Right lung (tissue), 5 donors: ENCODE data around the gene ATOX1. TPM values are rescaled to one million over a fixed set of nuclear protein-coding genes. Genes with fewer than 3 reads are reported as not detected.
"Not testable (repeated sequence)": the region's sequence is repeated elsewhere in the genome, so short reads cannot be mapped to it uniquely, and the experiment has no call there.

ENCODE experiments used
- DNase-seq, 2 donors: peaks; one replicate each; pipeline ENCODE4 v3.0.0-alpha.2; 2013
- polyA plus RNA-seq, 5 donors: library from polyadenylated mRNA; unstranded; fragments of 120-200 nt; gene quantifications; one replicate each; pipeline versions ENCODE4 v1.2.1 to v1.2.3, GENCODE V29; 2013; ENCODE audit warnings: inconsistent platforms in 1 of 5, low replicate concordance in 1 of 5; ENCODE audit not compliant: insufficient read length in 5 of 5, insufficient read depth in 1 of 5

The ATOX1 gene
- polyA plus RNA-seq, 5 donors: 61.5 to 75.1 (median 63.0) TPM

GRCh38 chr5:151738125-151738848, 20.1 kb downstream of the ATOX1 start:
- DNase-seq: no peak

- DNase-seq: no peak
Observed at GRCh38 chr5:151737431-151737830, 21.0 kb downstream of the ATOX1 start.

- no peak for DNase-seq
Observed at GRCh38 chr5:151735646-151736045, 22.8 kb downstream of the ATOX1 start.

DNA sequence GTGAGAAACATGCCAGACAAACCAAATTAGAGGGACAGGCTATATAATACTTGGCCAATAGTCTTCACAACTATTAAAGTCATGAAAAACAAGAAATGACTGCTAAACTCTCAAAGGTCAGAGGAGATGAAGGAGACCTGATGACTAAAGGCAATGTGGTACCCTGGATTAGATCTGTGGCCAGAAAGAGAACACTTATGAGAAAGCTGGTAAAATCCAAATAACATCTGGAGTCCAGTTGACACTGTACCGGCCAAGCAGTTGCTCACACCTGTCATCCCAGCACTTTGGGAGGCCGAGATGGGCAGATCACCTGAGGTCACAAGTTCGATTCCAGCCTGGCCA, 24.4 kb downstream of the ATOX1 start:
- DNase-seq: no peak

- DNase-seq: no peak
Observed at GRCh38 chr5:151733358-151734063, 24.9 kb downstream of the ATOX1 start.

DNA sequence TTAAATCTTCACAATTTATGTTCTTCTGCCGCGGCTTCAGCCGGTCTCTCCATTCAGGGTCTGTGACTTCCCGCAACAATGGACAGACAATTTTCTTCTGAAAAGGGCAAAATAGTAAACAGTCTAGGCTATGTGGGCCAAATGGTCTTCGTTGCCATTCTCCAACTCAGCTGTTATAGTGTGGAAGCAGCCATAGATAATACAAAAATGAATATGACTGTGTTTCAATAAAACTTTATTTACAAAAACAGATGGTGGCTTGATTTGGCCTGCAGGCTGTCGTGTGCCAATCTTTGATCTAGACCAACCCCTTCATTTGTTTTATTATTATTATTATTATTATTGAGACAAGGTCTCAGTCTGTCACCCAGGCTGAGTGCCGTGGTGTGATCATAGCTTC, 28.1 kb downstream of the ATOX1 start:
- no peak for DNase-seq

DNA sequence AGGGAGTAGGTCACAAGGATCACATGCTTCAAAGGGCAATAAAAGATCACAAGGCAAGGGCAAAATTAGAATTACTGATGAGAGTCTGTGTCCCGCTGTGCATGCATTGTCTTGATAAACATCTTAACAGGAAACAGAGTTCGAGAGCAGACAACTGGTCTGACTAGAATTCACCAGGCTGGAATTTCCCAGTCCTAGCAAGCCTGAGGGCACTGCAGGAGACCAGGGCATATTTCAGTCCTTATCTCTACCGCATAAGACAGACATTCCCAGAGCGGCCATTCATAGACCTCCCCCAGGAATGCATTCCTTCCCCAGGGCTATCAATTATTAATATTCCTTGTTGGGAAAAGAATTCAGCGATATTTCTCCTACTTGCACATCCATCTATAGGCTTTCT, 28.8 kb downstream of the ATOX1 start:
- not testable (repeated sequence) for DNase-seq

GRCh38 chr5:151724360-151724759, 34.1 kb downstream of the ATOX1 start:
- no peak for DNase-seq

- no peak for DNase-seq
Observed at GRCh38 chr5:151722546-151722945, 35.9 kb downstream of the ATOX1 start.

GRCh38 chr5:151721812-151722391, 36.5 kb downstream of the ATOX1 start:
- no peak for DNase-seq

DNA sequence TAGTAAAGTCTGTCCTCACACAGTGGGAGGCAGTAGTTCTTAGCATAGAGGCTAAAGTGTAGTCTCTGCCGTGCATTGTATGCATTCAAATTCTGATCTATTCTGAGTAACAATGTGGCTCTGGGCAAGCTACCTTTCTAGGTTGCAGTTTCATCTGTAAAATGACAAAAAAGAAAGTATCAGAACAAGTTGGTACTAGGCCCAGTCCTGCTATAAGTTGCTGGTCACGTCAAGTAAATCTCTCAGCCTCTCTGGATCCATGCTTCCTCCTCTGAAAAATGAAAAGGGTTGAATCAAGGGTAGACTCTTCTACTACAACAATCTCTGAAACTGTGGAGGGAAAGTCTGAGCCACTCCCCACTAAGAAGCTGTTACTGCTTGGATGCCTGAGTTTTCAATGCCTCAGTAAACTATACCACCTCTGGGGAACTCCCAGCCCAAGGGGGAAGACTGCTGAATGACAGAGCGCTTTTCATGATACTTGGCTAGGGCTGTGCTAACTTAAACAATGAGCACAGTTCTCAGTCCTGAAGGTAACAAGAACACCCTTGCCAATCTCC, 37.3 kb downstream of the ATOX1 start:
- DNase-seq: no peak

GRCh38 chr5:151720215-151720614, 38.2 kb downstream of the ATOX1 start:
- DNase-seq: no peak

- DNase-seq: no peak
Observed at GRCh38 chr5:151719228-151720000, 39.0 kb downstream of the ATOX1 start.

- no peak for DNase-seq
Observed at GRCh38 chr5:151718646-151719045, 39.8 kb downstream of the ATOX1 start.

DNA sequence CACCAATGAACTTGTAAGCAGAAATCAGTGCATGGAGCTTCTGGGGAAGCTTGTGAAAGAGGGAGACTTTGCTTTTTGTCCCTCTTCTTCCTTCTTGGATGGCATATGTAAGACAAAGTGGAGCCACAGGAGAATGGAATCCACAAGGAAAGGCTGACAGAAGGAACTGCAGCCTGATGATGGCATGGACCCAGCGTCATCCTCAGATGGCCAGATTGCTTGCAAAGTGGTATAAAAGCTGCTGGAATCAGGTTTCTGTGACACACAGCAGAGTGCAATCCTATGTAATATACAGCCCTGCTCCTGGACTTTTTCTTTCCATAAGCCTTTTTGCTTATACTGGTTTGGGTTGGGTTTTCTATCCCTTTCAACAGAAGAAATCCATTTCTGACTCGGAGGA, 40.3 kb downstream of the ATOX1 start:
- DNase-seq: no peak

GRCh38 chr5:151717416-151717815, 41.0 kb downstream of the ATOX1 start:
- DNase-seq: no peak

- no peak for DNase-seq
Observed at GRCh38 chr5:151709109-151709735, 49.2 kb downstream of the ATOX1 start.

DNA sequence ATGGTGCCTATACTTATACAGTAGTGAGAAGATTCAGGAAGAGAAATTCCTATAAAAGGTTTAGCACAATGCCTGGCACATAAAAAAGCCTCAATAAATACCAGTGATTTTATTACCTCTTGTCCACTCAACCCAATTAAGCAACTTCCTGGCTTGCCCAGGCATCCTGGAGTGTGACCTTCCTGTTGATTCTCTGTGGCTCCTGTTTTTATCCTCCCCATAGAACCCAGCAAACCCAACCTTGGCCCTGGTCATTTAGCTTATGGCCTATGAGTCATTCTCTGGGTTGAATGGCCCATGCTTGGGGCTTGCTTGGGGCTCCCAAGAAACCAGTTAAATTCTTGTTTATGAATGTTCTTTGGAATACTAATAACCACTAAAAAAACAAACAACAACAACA, 50.3 kb downstream of the ATOX1 start:
- DNase-seq: no peak

- no peak for DNase-seq
Observed at GRCh38 chr5:151707567-151707966, 50.9 kb downstream of the ATOX1 start.

- no peak for DNase-seq
Observed at GRCh38 chr5:151706906-151707305, 51.5 kb downstream of the ATOX1 start.

GRCh38 chr5:151703780-151704179, 54.7 kb downstream of the ATOX1 start:
- no peak for DNase-seq

GRCh38 chr5:151703227-151703626, 55.2 kb downstream of the ATOX1 start:
- DNase-seq: no peak
